HCT116 (cell line): ENCODE data around the gene PPP1R12B.

Source experiments
- CTCF ChIP-seq, 3 experiments: fragments of 200-600 bp in 1 of 3; sonication (generic) in 1 of 3; IDR thresholded peaks in 2 of 3; conservative IDR thresholded peaks in 1 of 3; 2 replicates each; pipeline ENCODE4 v1.5.1; 2012 to 2017; ENCODE audit warnings: low read depth in 2 of 3, low read length in 2 of 3, antibody characterized with exemption in 1 of 3, borderline replicate concordance in 1 of 3, control low read depth in 1 of 3, mild to moderate bottlenecking in 1 of 3, mixed read lengths in 1 of 3, mixed run types in 1 of 3, moderate library complexity in 1 of 3; ENCODE audit not compliant: insufficient read depth in 1 of 3
- EZH2 ChIP-seq: fragments of 200-600 bp; sonication (generic); IDR thresholded peaks from 2 replicates; pipeline ENCODE4 v1.6.1; 2017; ENCODE audit warnings: antibody characterized with exemption, mixed run types
- POLR2A ChIP-seq: IDR thresholded peaks from 2 replicates; pipeline ENCODE4 v1.7.0; 2011; ENCODE audit warnings: borderline replicate concordance; ENCODE audit not compliant: insufficient read depth, insufficient read length; ENCODE audit errors: extremely low read depth
- POLR2AphosphoS5 ChIP-seq: IDR thresholded peaks from 2 replicates; pipeline ENCODE4 v1.6.1; 2011; ENCODE audit warnings: mild to moderate bottlenecking, low read depth, low read length, moderate library complexity
- TCF7L2 ChIP-seq: IDR thresholded peaks from 2 replicates; pipeline ENCODE4 v1.7.0; 2011; ENCODE audit warnings: borderline replicate concordance, inconsistent platforms; ENCODE audit not compliant: insufficient read depth, insufficient read length; ENCODE audit errors: extremely low read depth
- YY1 ChIP-seq: IDR thresholded peaks from 2 replicates; pipeline ENCODE4 v1.6.1; 2011; ENCODE audit warnings: low read length, low read depth, moderate library complexity, mild to moderate bottlenecking; ENCODE audit not compliant: insufficient replicate concordance; ENCODE audit errors: extremely low read depth
- TF ChIP-seq, protein P1 (sequence below): IDR thresholded peaks from 2 replicates; pipeline ENCODE4 v1.6.1; 2012

DNA sequence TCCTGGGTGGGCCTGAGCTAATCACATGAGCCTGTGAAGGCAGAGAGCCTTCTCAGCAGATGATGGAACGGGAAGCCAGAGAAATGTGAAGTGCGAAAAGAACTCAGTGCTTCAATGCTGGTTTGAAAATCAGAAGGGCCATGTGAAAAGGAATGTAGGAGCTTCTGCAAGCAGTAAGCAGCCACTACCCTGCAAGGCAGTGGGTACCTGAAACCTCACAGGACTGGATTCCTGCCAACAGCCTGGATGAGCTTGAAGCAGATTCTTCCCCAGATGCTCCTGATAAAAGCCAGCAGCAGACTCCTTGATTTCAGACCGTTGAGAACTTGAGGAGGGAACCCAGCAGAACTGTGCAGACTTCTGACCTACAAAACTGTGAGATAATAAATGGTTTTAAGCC lies 203.2 kb downstream of the PPP1R12B start:
- TF ChIP-seq POLR2A, result no peak
- TF ChIP-seq, protein P1, sequence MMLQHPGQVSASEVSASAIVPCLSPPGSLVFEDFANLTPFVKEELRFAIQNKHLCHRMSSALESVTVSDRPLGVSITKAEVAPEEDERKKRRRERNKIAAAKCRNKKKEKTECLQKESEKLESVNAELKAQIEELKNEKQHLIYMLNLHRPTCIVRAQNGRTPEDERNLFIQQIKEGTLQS, result no peak
- TF ChIP-seq EZH2, result no peak
- no peak for TF ChIP-seq YY1
- TF ChIP-seq POLR2AphosphoS5, result no peak
- no peak for TF ChIP-seq CTCF (IDR thresholded peaks at IDR 0.05 in 2 of 3, conservative IDR thresholded peaks at IDR 0.05 in 1 of 3; ENCODE audit: borderline replicate concordance in 1 of 3, insufficient read depth in 1 of 3, low read depth in 2 of 3, low read length in 2 of 3)
- TF ChIP-seq TCF7L2, result no peak
